G401 (cell line): ENCODE data around the gene PCDHGB3. TPM values are rescaled to one million over a fixed set of nuclear protein-coding genes. Genes with fewer than 3 reads are reported as not detected.
"Not testable (repeated sequence)": the region's sequence is repeated elsewhere in the genome, so short reads cannot be mapped to it uniquely, and the experiment has no call there.

ENCODE experiments used
- DNase-seq: peaks from one replicate; pipeline ENCODE4 v3.0.0-alpha.2; 2015; ENCODE audit warnings: low spot score
- in situ Hi-C: cut with HindIII; loops from 2 replicates; pipeline ENCODE4 v1.10.0; 2016; ENCODE audit warnings: low sequenced_read_pairs, mixed read lengths
- total RNA-seq: library from RNA; depleted of rRNA; stranded (reverse); fragments of >200 nt; shearing (Covaris generic); gene quantifications from 2 replicates; pipeline ENCODE4 v1.2.3, GENCODE V29; 2014

PCDHGB3 gene
- total RNA-seq, 1 experiment from 2014 or later, result not detected

DNA sequence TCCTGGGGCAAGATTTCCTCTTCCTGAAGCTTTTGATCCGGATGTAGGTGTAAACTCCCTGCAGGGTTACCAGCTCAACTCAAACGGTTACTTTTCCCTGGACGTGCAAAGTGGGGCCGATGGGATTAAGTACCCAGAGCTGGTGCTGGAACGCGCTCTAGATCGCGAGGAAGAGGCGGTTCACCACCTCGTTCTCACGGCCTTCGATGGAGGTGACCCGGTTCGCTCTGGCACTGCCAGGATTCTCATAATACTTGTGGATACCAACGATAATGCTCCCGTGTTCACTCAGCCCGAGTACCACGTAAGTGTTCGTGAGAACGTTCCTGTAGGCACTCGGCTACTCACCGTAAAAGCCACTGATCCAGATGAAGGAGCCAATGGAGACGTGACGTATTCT lies 14.4 kb upstream of the PCDHGB3 start:
- in situ Hi-C loops, result no loop called here
- DNase-seq, result no peak

DNA sequence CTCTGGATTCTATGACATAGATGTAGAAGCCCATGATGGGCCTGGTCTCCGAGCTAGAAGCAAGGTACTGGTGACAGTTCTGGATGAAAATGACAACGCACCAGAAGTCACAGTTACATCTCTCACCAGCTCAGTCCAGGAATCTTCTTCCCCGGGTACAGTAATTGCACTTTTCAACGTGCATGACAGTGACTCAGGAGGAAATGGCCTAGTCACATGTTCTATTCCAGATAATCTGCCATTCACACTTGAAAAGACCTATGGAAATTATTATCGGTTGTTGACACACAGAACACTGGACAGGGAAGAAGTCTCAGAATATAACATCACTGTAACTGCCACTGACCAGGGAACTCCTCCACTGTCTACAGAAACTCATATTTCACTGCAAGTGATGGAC lies 13.9 kb upstream of the PCDHGB3 start:
- in situ Hi-C loops, result no loop called here
- DNase-seq, result no peak

DNA sequence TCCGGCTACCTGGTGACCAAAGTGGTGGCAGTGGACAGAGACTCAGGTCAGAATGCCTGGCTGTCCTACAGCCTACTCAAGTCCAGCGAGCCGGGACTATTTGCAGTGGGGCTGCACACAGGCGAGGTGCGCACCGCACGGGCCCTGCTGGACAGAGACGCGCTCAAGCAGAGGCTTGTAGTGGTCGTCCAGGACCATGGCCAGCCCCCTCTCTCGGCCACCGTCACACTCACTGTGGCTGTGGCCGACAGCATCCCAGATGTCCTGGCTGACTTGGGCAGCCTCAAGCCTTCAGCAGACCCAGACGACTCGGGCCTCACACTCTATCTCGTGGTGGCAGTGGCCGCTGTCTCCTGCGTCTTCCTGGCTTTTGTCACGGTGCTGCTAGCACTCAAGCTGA lies 13.1 kb upstream of the PCDHGB3 start:
- in situ Hi-C loops, result no loop called here
- DNase-seq, result no peak

- in situ Hi-C loops, result no loop called here
- DNase-seq, result peak; percentile 32
Measured at GRCh38 chr5:141359790-141360426, 10.1 kb upstream of the PCDHGB3 start, which contains the start of gene PCDHGB2. TSS of gene PCDHGB2 (plus strand) at chr5:141359994. CDS start at chr5:141360136, 142 bp downstream.

DNA sequence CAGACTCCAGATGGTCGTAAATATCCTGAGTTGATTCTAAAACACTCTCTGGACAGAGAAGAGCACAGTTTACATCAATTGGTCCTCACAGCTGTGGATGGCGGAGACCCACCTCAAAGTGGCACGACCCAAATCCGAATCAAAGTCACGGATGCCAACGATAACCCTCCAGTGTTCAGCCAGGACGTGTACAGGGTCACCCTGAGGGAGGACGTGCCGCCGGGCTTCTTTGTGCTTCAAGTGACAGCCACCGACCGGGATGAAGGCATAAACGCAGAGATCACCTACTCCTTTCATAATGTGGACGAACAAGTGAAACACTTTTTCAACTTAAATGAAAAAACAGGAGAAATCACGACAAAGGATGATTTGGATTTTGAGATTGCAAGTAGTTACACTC lies 9.4 kb upstream of the PCDHGB3 start:
- in situ Hi-C loops, result no loop called here
- DNase-seq, result no peak

GRCh38 chr5:141362719-141363118 lies 7.3 kb upstream of the PCDHGB3 start:
- DNase-seq, result no peak

GRCh38 chr5:141363952-141364660 lies 5.9 kb upstream of the PCDHGB3 start, which contains the start of gene PCDHGA5:
TSS of gene PCDHGA5 (plus strand) at chr5:141364162. CDS start at chr5:141364331, 169 bp downstream.
- DNase-seq, result peak; percentile 25

More at GRCh38 chr5:141362719-141363118, 7.3 kb upstream of the PCDHGB3 start:
- in situ Hi-C loops, result no loop called here

DNA sequence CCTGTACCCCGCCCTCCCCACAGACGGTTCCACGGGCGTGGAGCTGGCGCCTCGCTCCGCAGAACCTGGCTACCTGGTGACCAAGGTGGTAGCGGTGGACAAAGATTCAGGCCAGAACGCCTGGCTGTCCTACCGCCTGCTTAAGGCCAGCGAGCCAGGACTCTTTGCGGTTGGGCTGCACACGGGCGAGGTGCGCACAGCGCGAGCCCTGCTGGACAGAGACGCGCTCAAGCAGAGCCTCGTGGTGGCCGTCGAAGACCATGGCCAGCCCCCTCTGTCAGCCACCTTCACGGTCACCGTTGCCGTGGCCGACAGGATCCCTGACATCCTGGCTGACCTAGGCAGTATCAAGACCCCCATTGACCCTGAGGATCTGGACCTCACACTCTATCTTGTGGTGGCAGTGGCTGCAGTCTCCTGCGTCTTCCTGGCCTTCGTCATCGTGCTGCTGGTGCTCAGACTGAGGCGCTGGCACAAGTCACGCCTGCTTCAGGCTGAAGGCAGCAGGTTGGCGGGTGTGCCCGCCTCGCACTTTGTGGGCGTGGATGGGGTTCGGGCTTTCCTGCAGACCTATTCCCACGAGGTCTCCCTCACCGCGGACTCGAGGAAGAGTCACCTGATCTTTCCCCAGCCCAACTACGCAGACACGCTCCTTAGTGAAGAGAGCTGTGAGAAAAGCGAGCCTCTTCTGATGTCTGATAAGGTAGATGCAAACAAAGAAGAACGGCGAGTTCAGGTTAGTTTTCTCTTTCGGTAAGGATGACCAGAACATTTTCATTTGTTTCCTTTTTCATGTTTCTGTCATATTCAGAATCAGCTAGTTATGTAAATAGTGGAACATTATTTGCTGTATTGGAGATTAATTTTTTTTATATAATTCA lies 3.8 kb upstream of the PCDHGB3 start:
- no peak for DNase-seq
- in situ Hi-C loops, result no loop called here

More at GRCh38 chr5:141363952-141364660, 5.9 kb upstream of the PCDHGB3 start, which contains the start of gene PCDHGA5:
- in situ Hi-C loops, result no loop called here

- no peak for DNase-seq
- in situ Hi-C loops, result no loop called here
Measured at GRCh38 chr5:141371572-141372475, 1.8 kb downstream of the PCDHGB3 start.

GRCh38 chr5:141373673-141374317 lies 3.8 kb downstream of the PCDHGB3 start, which contains the start of gene PCDHGA6:
TSS of gene PCDHGA6 (plus strand) at chr5:141373891. CDS start at chr5:141374084, 193 bp downstream.
- DNase-seq, result peak; percentile 45
- in situ Hi-C loops, result no loop called here

DNA sequence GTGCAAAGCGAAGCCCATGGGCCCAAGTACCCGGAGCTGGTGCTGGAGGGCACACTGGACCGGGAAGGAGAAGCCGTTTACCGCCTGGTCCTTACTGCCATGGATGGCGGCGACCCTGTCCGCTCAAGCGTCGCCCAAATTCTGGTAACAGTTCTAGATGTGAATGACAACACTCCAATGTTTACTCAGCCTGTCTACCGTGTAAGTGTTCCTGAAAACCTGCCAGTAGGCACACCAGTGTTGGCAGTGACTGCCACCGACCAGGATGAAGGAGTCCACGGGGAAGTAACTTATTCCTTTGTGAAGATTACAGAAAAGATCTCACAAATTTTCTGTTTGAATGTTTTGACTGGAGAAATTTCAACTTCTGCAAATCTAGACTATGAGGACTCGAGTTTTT lies 4.6 kb downstream of the PCDHGB3 start:
- in situ Hi-C loops, result no loop called here
- no peak for DNase-seq

DNA sequence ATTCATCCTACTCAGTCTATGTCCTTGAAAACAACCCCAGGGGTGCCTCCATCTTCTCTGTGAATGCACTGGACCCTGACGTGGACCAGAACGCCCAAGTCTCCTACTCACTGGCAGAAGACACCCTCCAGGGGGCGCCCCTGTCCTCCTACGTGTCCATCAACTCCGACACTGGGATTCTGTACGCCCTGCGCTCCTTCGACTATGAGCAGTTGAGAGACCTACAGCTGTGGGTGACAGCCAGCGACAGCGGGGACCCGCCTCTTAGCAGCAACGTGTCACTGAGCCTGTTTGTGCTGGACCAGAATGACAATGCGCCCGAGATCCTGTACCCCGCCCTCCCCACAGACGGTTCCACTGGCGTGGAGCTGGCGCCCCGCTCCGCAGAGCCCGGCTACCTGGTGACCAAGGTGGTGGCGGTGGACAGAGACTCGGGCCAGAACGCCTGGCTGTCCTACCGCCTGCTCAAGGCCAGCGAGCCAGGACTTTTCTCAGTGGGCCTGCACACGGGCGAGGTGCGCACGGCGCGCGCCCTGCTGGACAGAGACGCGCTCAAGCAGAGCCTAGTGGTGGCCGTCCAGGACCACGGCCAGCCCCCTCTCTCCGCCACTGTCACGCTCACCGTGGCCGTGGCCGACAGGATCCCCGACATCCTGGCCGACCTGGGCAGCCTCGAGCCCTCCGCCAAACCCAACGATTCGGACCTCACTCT lies 5.6 kb downstream of the PCDHGB3 start:
- DNase-seq, in situ Hi-C loops: not testable (repeated sequence)

DNA sequence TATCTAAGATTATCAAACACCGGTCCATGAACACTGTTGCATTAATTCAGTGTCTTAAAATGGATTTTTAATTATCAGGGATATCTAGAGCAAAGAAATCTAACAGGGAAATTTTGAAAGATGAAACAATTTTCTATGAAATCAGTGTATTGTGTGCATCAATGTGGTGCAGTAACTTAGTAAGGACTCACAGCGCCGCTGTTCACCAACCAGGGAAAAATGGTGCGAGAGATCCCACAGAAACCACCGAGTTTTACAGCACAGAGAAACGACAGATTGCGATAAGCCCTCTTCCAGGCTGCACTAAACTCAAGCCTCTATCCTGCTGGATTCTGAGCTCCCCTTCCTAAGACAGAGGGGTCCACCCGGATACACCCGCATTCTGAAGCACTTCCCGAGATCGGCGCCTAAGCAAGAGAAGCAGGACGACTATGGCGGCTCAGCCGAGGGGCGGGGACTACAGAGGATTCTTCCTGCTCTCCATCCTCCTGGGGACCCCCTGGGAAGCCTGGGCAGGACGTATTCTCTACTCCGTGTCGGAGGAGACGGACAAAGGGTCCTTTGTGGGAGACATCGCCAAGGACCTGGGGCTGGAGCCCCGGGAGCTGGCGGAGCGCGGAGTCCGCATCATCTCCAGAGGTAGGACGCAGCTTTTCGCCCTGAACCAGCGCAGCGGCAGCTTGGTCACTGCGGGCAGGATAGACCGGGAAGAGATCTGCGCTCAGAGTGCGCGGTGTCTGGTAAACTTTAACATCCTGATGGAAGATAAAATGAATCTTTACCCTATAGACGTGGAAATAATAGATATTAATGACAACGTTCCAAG lies 12.6 kb downstream of the PCDHGB3 start, which contains the start of gene PCDHGA7:
TSS of gene PCDHGA7 (plus strand) at position 274 of the 826 bp plus-strand sequence. CDS start at position 432, 158 bp downstream.
- DNase-seq, result no peak
- in situ Hi-C loops, result no loop called here

GRCh38 chr5:141383345-141383744 lies 13.3 kb downstream of the PCDHGB3 start:
- in situ Hi-C loops, result no loop called here
- DNase-seq, result no peak

- DNase-seq, result no peak
- in situ Hi-C loops, result no loop called here
Measured at GRCh38 chr5:141384471-141385267, 14.6 kb downstream of the PCDHGB3 start.
